Neuronal stem cell (in vitro differentiated cells): ENCODE measurements around the gene IDI1.

Experiments
- DNase-seq: peaks from one replicate; pipeline ENCODE4 v3.0.0-alpha.2; 2013; ENCODE audit warnings: low spot score
- H2AFZ ChIP-seq: one replicate; pipeline ENCODE4 v1.6.1; 2013; ENCODE audit warnings: mild to moderate bottlenecking, low read length, inconsistent platforms
- H2AK5ac ChIP-seq: 2 replicates; pipeline ENCODE4 v1.6.1; 2013; ENCODE audit warnings: low read depth, mild to moderate bottlenecking, inconsistent platforms, low read length, moderate library complexity, mixed read lengths
- H2BK120ac ChIP-seq: 2 replicates; pipeline ENCODE4 v1.6.1; 2013; ENCODE audit warnings: low read depth, mild to moderate bottlenecking, inconsistent platforms, low read length, moderate library complexity, mixed read lengths
- H2BK12ac ChIP-seq: one replicate; pipeline ENCODE4 v1.6.1; 2013; ENCODE audit warnings: low read length, inconsistent platforms
- H2BK15ac ChIP-seq: 2 replicates; pipeline ENCODE4 v1.6.1; 2013; ENCODE audit warnings: mild to moderate bottlenecking, low read length, inconsistent platforms, mixed read lengths
- H2BK5ac ChIP-seq: one replicate; pipeline ENCODE4 v1.6.1; 2013; ENCODE audit warnings: inconsistent platforms, mild to moderate bottlenecking, low read length, moderate library complexity
- H3K14ac ChIP-seq: one replicate; pipeline ENCODE4 v1.6.1; 2013; ENCODE audit warnings: low read length, inconsistent platforms
- H3K18ac ChIP-seq: 2 replicates; pipeline ENCODE4 v1.6.1; 2013; ENCODE audit warnings: low read length, inconsistent platforms
- H3K23ac ChIP-seq: 2 replicates; pipeline ENCODE4 v1.6.1; 2013; ENCODE audit warnings: low read depth, mild to moderate bottlenecking, mixed read lengths, low read length, inconsistent platforms; ENCODE audit not compliant: poor library complexity
- H3K27ac ChIP-seq: replicated peaks from 3 replicates; pipeline ENCODE4 v1.5.1; 2013; ENCODE audit warnings: low read length, inconsistent platforms
- H3K27me3 ChIP-seq, 3 experiments: 2 replicates each; pipeline ENCODE4 v1.6.1; 2013; ENCODE audit warnings: low read length in 3 of 3, mild to moderate bottlenecking in 2 of 3, inconsistent platforms in 1 of 3, low read depth in 1 of 3, mixed read lengths in 1 of 3, moderate library complexity in 1 of 3; ENCODE audit not compliant: control insufficient read depth in 3 of 3, insufficient read depth in 3 of 3
- H3K36me3 ChIP-seq, 2 donors: replicated peaks in 1 of 2; 2 replicates each; pipeline ENCODE4 v1.6.1; 2013; ENCODE audit warnings: low read length in 2 of 2; ENCODE audit not compliant: control insufficient read depth in 2 of 2, insufficient read depth in 2 of 2
- H3K4ac ChIP-seq: 2 replicates; pipeline ENCODE4 v1.6.1; 2013; ENCODE audit warnings: inconsistent platforms, mild to moderate bottlenecking, low read length, moderate library complexity
- H3K4me1 ChIP-seq, 2 donors: 1 replicate in 1 of 2; 2 replicates in 1 of 2; pipeline ENCODE4 v1.6.1; 2013; ENCODE audit warnings: low read length in 2 of 2, low read depth in 1 of 2; ENCODE audit not compliant: control insufficient read depth in 2 of 2, insufficient read depth in 1 of 2
- H3K4me2 ChIP-seq: one replicate; pipeline ENCODE4 v1.6.1; 2013; ENCODE audit warnings: mild to moderate bottlenecking, low read length, inconsistent platforms; ENCODE audit not compliant: insufficient read depth, poor library complexity, severe bottlenecking
- H3K4me3 ChIP-seq, 2 donors: 2 replicates each; pipeline ENCODE4 v1.5.1; 2013; ENCODE audit warnings: low read length in 2 of 2, mild to moderate bottlenecking in 2 of 2, inconsistent platforms in 1 of 2, moderate library complexity in 1 of 2
- H3K79me1 ChIP-seq: one replicate; pipeline ENCODE4 v1.6.1; 2013; ENCODE audit warnings: low read depth, mild to moderate bottlenecking, inconsistent platforms, low read length, moderate library complexity
- H3K9ac ChIP-seq: one replicate; pipeline ENCODE4 v1.6.1; 2013; ENCODE audit warnings: mild to moderate bottlenecking, low read depth, low read length, inconsistent platforms; ENCODE audit not compliant: poor library complexity
- H3K9me3 ChIP-seq, 2 donors: replicated peaks in 1 of 2; 2 replicates each; pipeline versions ENCODE3 to v1.6.1; 2013; ENCODE audit warnings: low read length in 2 of 2, mild to moderate bottlenecking in 2 of 2, inconsistent platforms in 1 of 2, low read depth in 1 of 2, mixed read lengths in 1 of 2, moderate library complexity in 1 of 2; ENCODE audit not compliant: control insufficient read depth in 2 of 2, insufficient read depth in 1 of 2
- H4K8ac ChIP-seq: one replicate; pipeline ENCODE4 v1.6.1; 2013; ENCODE audit warnings: low read depth, mild to moderate bottlenecking, inconsistent platforms, low read length, moderate library complexity
- H4K91ac ChIP-seq: one replicate; pipeline ENCODE4 v1.6.1; 2013; ENCODE audit warnings: low read length, low read depth, mild to moderate bottlenecking, inconsistent platforms; ENCODE audit not compliant: poor library complexity
- WGBS, 2 donors: extraction: QIAGEN DNeasy Blood & Tissue Kit; methylation state at CpG; one replicate each; pipeline ENCODE4 v1.1.7; 2013; ENCODE audit warnings: missing lambda C conversion rate in 2 of 2, mixed read lengths in 1 of 2; ENCODE audit not compliant: insufficient read length in 2 of 2, insufficient replicate concordance in 1 of 2; ENCODE audit errors: extremely low coverage in 2 of 2; 5-methylcytosine and 5-hydroxymethylcytosine counted together

IDI1 gene

DNA sequence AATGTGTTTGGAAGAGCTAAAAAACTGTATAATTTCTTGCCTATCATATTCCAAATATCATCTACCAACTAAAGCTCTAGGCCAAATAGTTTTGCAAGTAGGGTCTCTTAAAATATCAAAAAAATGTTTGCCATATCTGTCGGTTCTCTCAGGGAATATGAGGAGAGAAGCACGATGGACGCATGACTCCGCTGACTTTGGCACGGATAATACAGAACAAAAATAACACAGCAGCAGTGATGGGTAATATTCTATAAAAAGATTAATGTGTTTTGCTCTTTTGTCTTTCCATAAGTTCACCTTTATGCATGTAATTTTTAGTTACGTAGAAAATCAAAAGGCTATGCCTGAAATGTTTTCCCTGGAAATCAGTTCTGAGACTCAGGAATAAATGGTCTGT lies 22.3 kb downstream of the IDI1 start:
- no peak overlapping the region for H3K9ac ChIP-seq
- DNase-seq = no peak
- H4K91ac ChIP-seq = no peak overlapping the region
- H3K4me2 ChIP-seq = no peak overlapping the region
- H2BK120ac ChIP-seq = no peak overlapping the region
- H3K27me3 ChIP-seq = no peaks in the 10 kb centered on the region
- no peak overlapping the region for H2AK5ac ChIP-seq
- H2BK15ac ChIP-seq = no peak overlapping the region
- no peak overlapping the region for H3K23ac ChIP-seq
- no peak overlapping the region for H3K4ac ChIP-seq
- no peak overlapping the region for H3K27ac ChIP-seq
- H4K8ac ChIP-seq = no peak overlapping the region
- no peaks in the 10 kb centered on the region for H3K36me3 ChIP-seq
- no peaks in the 10 kb centered on the region for H3K79me1 ChIP-seq
- no peak overlapping the region for H3K18ac ChIP-seq
- H3K14ac ChIP-seq = no peak overlapping the region
- no CpG with 5 or more reads among the region's 6 CpGs for WGBS, 2 donors
- H2AFZ ChIP-seq = no peak overlapping the region
- H3K4me1 ChIP-seq = no peaks in the 10 kb centered on the region
- no peak overlapping the region for H2BK5ac ChIP-seq
- no peak overlapping the region for H3K4me3 ChIP-seq
- no peak overlapping the region for H2BK12ac ChIP-seq
- H3K9me3 ChIP-seq = no peaks in the 10 kb centered on the region

DNA sequence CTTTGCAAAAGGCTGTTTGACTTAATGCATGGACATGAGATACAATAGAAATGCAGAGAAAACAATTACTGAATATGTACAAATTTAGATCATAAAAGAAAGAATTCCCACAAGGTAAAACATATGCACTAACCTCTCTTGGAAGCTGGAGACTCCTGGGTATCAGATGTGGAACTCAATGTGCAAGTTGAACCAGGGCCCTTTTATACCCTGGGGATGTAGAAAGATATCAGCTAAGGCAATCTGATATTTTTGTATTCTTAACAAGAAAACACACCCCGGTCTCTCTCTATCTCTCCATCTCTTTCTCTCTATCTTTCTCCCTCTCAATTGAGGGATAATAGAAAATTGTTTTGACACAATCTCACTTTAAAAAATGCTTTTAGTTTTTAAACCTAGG lies 23.2 kb downstream of the IDI1 start, which contains the start of gene IDI2:
IDI2 (minus strand) TSS at position 177 of the 400 bp plus-strand sequence. CDS start 1,136 bp downstream, outside the sequence.
- Histone ChIP-seq H3K4me1 (no peaks in the 10 kb centered on the region), H3K27ac (no peak within 1 kb of the TSS), H4K8ac (no peak within 1 kb of the TSS), H3K27me3 (no peaks in the 10 kb centered on the region), H4K91ac (no peak within 1 kb of the TSS), H2AFZ (no peak within 1 kb of the TSS), H3K9me3 (no peaks in the 10 kb centered on the region), H3K4me3 (no peak within 1 kb of the TSS), H2AK5ac (no peak within 1 kb of the TSS), H2BK15ac (no peak within 1 kb of the TSS), H2BK5ac (no peak within 1 kb of the TSS), H3K18ac (no peak within 1 kb of the TSS), H3K79me1 (no peaks in the 10 kb centered on the region), H2BK12ac (no peak within 1 kb of the TSS), H3K23ac (no peak within 1 kb of the TSS), H3K4ac (no peak within 1 kb of the TSS), H3K4me2 (no peak within 1 kb of the TSS), H3K14ac (no peak within 1 kb of the TSS), H2BK120ac (no peak within 1 kb of the TSS), H3K9ac (no peak within 1 kb of the TSS), H3K36me3 (peaks cover 0 to under 1% of the 10 kb centered on the region in 2 donors)
- WGBS, 2 donors = no CpG with 5 or more reads among the region's 1 CpG
- no peak for DNase-seq

- H3K4me2 ChIP-seq = no peak overlapping the region
- no peak overlapping the region for H2BK12ac ChIP-seq
- H3K4me3 ChIP-seq = no peak overlapping the region
- no peak overlapping the region for H2BK120ac ChIP-seq
- H3K27me3 ChIP-seq = no peaks in the 10 kb centered on the region
- H2AFZ ChIP-seq = no peak overlapping the region
- no CpG with 5 or more reads among the region's 12 CpGs for WGBS, 2 donors
- H3K18ac ChIP-seq = no peak overlapping the region
- no peak overlapping the region for H3K27ac ChIP-seq
- no peak overlapping the region for H3K4ac ChIP-seq
- no peak overlapping the region for H2BK15ac ChIP-seq
- H3K23ac ChIP-seq = no peak overlapping the region
- H3K9ac ChIP-seq = no peak overlapping the region
- H2BK5ac ChIP-seq = no peak overlapping the region
- H3K9me3 ChIP-seq = no peaks in the 10 kb centered on the region
- no peak for DNase-seq
- no peak overlapping the region for H4K8ac ChIP-seq
- H4K91ac ChIP-seq = no peak overlapping the region
- H2AK5ac ChIP-seq = no peak overlapping the region
- no peak overlapping the region for H3K14ac ChIP-seq
- no peaks in the 10 kb centered on the region for H3K4me1 ChIP-seq
- H3K36me3 ChIP-seq = peaks cover 5 to 14% of the 10 kb centered on the region in 2 donors
- no peaks in the 10 kb centered on the region for H3K79me1 ChIP-seq
Observed at GRCh38 chr10:1024103-1024502, 24.8 kb downstream of the IDI1 start.

GRCh38 chr10:1022413-1022812 lies 26.5 kb downstream of the IDI1 start:
- Histone ChIP-seq H4K91ac (no peak overlapping the region), H3K4me3 (no peak overlapping the region), H2AFZ (no peak overlapping the region), H3K36me3 (peaks cover 10 to 27% of the 10 kb centered on the region in 2 donors), H3K79me1 (no peaks in the 10 kb centered on the region), H2AK5ac (no peak overlapping the region), H3K23ac (no peak overlapping the region), H2BK120ac (no peak overlapping the region), H3K4me2 (no peak overlapping the region), H3K4ac (no peak overlapping the region), H3K27ac (no peak overlapping the region), H2BK12ac (no peak overlapping the region), H4K8ac (no peak overlapping the region), H2BK15ac (no peak overlapping the region), H3K9me3 (no peaks in the 10 kb centered on the region), H3K4me1 (no peaks in the 10 kb centered on the region), H2BK5ac (no peak overlapping the region), H3K27me3 (no peaks in the 10 kb centered on the region), H3K14ac (no peak overlapping the region), H3K18ac (no peak overlapping the region), H3K9ac (no peak overlapping the region)
- WGBS, 2 donors = no CpG with 5 or more reads among the region's 12 CpGs
- DNase-seq = no peak
